ENCODE results near the gene HAGHL.
"Not testable (repeated sequence)": the region's sequence is repeated elsewhere in the genome, so short reads cannot be mapped to it uniquely, and the experiment has no call there.

Gene HAGHL

DNA sequence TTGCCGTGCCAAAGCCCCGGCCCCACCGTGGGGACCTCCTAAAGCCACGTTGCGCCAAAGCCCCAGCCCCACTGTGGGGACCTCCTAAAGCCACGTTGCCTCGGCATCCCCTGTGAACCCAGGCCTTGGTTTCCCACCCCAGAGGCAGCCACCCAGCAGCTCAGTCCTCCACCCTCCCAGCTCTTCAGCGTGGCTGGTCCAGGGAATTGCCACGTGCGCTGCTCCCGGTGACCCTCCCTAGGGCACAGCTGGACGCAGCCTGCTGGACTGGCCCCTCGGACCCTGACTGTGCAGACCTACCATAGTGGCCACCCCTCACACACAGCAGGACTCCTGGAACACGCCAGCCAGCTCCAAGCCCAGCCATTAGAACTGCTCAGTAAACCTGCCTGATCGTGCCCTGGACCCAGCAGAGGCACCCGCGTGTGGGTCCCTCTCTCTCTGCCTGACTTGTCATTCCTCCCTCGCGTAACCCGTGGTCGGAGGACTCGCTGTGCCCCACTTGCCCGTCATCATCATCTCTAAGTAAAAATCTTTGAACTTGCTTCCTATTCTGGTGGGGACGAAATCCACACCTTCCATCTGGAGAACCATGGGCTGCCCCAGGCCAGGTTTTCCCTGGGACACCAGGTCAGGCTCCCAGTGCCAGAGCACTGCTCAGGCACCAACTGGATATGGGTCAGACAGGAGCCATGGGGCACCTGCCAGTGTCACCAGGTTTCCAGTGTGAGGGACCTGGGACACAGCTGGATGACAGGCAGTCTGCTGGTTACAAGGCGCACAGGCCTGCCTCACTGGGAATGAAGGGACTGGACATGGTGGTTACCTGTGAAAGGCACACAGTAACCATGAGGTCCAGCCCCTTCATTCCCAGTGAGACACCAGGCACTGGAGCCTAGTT lies 8.3 kb downstream of the HAGHL start:
- no peak for DNase-seq (ENCODE audit: low spot score)

DNA sequence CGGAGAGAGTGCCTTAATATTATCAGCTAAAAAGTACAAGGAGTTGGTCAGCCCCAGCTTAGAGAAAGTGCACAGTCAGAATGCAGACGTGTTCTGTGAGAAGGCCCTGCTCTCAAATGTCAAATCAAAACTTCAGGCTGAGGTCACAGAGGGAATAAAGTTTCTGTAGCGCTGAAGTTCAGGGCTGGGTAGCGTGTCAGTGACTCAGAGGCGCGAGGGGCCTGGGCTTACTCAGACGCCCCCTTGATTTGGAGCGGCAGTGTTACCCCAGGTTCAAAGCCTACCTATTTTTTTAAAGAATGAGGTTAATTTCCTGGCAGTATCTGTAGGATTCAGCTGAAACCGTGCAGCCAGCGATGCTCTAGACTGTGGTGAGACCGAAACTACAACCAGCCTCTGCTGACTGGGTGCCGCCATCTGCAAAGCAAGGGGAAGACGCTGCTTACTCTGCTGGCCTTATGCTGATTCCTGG lies 9.1 kb downstream of the HAGHL start:
- no peak for DNase-seq (ENCODE audit: low spot score)

DNA sequence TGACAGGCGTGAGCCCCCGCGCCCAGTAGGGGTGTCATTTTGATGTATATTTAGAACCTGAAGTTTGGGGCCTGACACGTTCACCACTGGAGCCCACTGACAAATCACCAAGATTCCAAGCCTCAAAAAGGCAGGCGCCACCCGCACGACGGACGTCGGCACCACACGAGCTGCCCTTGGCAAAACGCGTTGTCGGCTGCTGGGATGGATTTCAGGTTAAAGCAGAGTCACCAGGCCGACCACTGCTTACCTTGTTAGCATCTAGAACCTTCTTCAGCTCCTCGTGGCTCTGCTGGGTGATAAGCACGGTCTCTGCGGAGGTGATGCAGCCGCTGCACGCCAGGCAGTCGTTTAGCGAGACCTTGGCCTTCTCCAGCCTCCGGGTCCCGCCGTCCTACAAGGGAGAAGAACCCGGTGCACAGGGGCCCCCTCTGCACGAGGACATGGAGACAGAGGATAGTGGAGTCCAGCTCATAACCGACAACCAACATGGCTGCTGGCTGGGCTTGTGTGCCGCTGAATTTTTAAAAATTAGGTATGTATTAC lies 10.1 kb downstream of the HAGHL start:
- no peak for DNase-seq (ENCODE audit: low spot score)

DNA sequence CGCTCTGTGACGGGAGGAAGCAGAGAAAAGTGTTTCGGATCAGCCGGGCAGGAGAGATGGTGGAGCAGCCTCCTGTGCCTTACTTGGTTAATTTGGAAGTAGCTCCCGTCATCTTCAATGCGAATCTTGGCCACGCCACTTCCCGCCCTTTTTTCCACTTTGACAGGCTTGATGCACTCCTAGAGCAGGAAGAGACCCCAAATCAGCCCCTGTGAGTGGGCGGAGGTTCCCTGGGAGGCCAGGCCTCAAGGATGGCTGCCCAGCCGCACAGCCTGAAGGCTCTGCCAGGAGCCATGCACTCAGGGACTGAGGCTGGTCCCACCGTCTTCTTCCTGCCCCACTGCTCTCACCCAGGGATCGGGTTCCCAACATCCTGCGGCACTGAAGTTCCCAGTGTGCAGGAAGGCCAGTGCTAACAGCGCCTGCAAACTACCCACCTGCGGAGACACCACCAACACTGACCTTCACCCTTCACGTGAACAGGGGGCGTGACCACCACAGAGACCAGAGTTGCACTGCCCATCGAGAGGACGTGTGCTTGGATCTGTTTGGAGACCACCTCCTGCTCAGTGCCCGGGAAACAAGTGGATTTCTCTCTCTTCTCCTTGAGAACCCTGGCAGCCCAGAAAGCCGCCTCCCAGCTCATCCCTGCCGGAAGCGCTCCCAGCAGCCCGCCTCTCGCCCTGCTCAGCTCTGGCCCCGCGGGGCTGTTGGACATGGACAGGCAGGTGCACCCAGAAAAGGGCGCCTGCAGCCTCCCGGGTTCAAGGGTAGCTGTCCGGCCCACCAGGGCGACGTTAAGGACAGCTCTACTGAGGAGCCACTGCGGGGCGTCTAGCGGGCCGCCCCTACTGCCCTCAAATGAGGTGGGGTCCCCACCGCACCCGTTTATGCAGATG lies 12.9 kb downstream of the HAGHL start:
- no peak for DNase-seq (ENCODE audit: low spot score)

DNA sequence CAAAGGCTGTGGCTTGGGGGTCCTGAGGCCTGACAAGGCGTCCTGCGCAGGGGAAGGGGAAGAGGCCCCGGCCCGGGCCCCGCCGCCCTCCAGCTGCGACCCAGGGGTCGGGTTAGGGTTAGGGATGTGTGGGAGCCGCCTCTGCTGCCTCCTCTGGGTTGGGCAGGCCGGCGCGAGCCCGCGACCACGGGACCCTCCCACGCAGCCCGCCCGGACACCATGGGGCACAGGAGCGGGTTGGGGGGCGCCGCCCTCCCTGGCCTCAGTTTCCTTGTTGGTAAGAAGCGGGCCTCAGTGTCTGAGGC lies 13.5 kb downstream of the HAGHL start:
- no peak for DNase-seq (ENCODE audit: low spot score)

DNA sequence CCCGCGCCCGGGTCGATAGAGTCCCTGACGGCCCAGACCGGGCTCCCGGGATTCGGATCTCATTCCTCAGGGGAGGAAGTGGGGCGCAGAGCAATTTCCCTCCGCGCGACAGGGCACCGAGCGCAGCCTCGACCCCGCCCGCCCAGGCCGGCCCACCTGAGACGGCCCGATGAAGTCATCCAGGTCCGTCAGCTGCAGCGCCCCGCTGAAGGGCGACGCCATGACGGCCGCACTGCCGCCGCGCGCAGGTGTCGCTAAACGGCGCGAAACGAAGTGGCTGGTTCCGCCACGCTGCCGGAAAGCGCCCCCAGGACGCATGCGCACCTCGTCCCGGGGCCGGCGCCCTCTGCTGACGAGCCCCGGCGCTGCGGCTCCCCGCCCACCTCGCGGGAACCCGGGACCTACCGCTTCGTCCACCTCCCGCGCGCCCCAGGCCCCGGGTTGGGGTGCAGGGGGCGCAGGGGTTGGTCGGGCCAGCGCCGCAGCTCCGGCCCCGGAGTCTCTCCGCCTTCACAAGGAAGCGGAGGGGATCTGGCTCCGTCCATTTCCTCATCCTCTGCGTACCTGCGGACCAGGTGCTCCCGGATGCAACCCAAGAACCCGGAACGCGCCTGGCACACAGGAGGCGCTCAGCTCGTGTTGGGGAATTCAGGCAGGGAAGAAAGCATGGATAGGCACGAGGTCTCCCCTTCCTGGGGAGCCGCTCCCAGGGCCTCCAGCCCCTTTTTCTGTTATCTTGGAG lies 14.0 kb downstream of the HAGHL start, which contains the start of gene CIAO3:
Gene CIAO3 (minus strand): TSS at position 234 of the 742 bp plus-strand sequence. CDS start 12 bp downstream, at position 222.
- peak; percentile 94 for DNase-seq (ENCODE audit: low spot score)

DNA sequence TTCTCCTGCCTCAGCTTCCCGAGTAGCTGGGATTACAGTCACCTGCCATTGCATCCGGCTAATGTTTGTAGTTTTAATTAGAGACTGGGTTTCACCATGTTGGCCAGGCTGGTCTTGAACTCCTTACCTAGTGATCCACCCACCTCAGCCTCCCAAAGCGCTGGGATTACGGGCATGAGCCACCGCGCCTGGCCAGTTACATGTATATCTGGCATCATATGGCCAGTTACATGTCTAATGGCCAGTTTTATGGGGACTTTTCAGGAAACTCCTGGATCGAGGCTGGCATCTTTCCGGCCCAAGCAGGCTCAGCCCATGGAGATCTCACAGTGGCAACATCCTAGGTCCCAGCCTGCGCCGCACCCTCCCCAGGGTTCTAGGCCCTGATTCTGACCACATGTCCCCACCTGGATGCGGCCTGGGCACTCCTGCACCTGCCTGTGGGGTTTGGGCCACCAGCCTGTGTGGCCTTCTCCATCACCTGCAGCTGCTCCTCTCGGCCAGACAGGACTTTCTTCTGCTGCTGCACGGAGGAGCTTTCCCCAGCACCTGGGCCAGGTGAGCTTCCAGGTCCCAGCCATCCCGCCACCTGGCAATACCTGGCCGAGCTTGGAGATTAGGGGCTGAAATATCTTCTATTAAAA lies 15.2 kb downstream of the HAGHL start:
- DNase-seq (ENCODE audit: low spot score), result no peak

DNA sequence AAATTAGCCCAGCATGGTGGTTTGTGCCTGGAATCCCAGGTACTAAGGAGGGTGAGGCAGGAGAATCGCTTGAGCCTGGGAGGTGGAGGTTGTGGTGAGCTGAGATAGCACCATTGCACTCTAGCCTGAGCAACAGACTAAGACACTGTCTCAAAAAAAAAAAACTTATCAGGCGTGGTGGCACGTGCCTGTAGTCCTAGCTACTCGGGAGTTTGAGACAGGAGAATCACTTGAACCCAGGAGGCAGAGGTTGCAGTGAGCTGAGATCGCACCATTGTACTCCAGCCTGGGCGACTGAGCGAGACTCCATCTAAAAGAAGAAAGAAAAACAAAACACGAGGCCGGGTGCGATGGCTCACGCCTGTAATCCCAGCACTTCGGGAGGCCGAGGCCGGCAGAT lies 16.0 kb downstream of the HAGHL start:
- not testable (repeated sequence) for DNase-seq (ENCODE audit: low spot score)

DNA sequence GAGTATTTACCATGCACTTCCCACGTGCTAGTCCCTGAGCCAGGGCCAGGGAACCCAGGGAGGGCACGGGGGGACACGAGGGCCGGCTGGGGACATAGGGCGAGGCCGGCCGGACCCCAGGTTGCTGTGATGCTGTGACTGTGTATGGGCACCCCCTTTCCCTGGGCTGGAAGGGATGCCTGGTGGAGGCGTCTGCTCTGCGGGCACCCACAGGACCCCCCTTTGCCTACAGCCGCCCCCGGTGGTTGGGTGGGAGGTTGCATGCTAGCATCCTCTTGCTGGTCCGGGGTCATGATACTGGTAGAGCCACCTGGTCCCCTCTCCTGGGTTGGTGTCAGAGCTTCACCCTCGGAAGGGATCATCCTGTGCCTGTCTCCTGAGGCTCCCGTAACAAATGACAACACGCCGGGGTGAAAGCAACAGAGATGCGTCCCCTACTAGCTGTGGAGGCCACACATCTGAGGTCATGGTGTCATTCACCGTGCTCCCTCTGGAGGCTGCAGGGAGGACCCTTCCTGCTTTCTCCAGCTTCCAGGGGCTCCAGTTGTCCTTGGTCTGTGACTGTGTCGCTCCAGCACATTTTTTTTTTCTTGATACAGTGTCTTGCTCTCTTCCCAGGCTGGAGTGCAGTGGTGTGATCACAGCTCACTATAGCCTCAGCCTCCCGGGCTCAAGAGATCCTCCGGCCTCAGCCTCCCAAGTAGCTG lies 17.0 kb downstream of the HAGHL start:
- no peak for DNase-seq (ENCODE audit: low spot score)

DNA sequence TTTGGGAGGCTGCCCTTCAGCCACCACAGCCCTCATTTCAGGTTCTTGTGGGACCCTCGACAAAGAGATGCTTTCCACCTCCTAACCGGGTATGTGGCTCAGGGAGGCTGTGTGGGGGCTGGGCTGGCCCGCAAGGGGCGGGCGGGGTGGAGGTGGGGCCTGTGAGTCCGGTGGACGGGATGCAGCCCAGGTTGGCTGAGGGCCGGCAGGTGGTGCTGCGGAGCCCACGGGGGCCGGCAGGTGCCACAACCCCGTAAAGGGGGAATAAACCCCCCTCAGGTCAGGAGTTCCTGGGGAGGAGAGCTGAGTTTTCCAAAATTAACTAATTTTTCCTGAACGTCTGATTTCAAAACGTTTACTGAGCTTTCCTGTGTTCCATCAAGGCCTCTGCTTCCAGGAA lies 18.8 kb downstream of the HAGHL start:
- DNase-seq (ENCODE audit: low spot score), result peak; percentile 50

DNA sequence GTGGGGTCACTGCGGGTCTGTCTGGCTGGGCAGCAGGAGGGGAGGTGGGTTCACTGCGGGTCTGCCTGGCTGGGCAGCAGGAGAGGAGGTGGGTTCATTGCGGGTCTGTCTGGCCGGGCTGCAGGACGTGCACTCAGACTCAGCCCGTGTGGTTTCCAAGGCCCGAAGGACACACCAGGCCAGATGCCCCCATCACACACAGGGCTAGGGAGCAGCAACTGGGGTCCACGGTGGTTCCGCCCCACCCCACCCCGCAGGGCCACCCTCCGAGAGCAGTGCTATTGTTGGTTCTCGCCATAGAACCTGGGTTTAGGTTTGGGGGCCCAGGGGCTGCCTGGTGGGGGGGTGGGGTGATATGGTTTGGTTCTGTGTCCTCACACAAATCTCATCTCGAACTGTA lies 19.7 kb downstream of the HAGHL start:
- DNase-seq (ENCODE audit: low spot score), result no peak

DNA sequence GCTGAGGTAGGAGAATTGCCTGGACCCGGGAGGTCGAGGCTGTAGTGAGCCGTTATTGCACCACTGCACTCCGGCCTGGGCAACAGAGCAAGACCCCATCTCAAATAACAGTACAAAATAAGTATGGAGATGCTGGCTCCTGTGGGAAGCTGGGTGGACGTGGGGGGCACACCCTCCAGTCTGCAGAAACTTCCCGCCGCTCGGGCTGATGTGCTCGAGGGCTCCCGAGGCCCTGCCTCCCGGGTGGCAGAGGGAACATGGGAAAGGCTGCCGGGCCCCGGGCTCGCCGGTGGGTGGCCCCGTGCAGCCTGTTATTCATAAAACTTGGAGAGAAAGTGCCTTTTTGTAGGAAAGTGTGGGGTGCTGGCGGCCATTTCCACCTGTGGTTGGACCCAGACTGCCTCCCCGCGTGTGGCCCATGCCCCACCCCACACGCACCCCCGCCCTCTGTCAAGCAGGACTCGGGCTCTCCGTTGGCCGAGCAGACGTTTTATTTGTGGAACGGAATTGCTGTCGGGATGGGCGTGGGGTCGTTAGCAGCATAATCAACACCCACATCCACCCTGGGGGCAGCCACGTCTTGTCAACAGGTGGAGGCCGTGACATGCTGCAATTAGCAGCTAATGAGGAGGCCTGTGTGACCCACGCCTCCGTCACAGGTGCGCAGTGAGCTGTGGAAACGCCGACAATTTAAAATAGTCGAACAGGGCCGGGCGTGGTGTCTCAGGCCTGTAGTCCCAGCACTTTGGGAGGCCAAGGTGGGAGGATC lies 21.3 kb downstream of the HAGHL start:
- DNase-seq (ENCODE audit: low spot score), result no peak

DNA sequence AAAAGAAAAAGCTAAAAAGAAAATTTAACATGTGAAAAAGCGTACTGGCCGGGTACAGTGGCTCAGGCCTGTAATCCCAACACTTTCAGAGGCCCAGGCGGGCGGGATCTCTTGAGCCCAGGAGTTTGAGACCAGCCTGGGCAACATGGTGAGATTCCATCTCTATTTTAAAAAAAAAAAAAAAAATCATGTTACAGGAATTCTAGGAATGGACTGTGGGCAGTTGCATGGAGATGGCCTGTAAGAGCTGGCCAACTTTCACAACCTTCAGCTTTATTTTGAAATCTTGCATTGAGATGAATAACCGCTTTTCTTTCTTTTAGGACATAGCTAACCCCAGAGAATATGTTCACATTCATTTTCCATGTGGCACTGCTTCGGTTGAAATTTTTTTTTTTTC lies 22.1 kb downstream of the HAGHL start:
- DNase-seq (ENCODE audit: low spot score), result no peak

DNA sequence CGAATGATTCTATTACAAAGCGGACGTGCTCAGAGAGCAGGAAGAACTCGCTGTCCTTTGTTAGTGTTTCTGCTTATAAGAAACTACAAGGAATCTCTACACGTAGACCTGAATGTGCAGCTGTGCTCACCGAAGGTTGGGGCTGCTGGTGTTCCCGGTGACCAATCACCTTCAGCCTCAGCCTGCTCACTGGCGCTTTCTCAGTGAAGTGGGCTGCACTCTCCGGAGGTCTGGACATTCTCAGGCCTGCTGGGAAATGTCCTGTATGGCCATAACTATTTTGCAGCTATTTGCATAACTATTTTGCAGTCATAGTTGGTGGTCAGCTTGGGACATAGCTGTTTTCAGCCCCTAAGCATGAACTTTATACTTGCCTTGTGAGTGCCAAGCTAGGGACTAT lies 23.6 kb downstream of the HAGHL start:
- peak; percentile 40 for DNase-seq (ENCODE audit: low spot score)

DNA sequence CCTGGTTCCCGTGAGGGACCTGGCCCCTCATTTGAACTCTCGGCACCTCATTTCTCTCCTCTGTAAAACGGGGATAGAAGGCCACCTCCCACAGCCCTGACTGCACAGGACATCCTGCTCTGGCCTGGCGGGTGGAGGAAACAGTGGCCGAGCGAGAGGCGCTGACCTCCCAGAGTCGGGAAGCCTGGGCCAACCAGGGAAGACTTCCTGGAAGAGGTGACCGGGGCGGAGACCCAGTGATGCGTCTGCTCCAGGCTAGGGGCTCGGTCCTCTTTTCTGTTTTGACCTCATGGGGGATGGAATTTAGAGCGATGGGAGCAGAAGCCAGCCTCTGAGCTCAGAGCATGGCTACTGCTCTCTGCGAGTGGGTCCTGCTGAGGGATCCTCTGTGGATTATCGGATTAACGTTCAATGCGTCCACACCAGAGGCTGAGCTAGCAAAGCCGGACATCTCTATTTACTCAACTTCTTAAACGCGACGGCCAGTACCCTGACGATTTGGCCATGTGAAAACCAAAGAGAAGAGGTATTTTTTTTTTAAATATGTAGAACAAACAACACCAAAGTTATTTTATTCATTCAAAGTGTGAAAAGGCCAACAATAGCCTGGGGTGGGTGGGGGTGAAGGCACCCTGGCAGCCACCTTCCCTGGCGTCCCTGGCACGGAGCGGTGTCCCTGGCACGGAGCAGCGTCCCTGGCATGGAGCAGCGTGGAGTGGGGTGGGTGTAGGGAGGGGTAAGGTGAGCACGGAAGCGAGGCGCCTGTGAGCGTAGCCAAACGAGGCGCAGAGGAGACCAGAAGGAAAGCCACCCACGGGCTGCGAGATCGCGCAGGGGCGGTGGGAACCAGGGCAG lies 24.5 kb downstream of the HAGHL start:
- DNase-seq (ENCODE audit: low spot score), result no peak

DNA sequence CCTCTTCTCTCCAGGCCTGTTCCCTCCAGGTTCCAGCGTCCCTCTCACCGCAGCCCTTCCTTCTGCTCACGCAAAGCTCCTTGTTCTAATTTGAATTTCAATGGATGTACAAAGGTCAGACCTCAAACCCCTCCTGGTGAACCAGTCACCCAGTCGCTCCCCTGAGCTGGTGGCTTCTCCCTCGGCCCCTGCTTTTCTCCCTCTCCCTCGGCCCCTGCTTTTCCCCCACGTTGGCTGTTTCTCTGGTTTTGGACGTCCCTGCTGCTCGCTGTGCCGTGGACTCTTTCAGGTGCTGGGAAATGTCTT lies 25.1 kb downstream of the HAGHL start:
- no peak for DNase-seq (ENCODE audit: low spot score)

DNA sequence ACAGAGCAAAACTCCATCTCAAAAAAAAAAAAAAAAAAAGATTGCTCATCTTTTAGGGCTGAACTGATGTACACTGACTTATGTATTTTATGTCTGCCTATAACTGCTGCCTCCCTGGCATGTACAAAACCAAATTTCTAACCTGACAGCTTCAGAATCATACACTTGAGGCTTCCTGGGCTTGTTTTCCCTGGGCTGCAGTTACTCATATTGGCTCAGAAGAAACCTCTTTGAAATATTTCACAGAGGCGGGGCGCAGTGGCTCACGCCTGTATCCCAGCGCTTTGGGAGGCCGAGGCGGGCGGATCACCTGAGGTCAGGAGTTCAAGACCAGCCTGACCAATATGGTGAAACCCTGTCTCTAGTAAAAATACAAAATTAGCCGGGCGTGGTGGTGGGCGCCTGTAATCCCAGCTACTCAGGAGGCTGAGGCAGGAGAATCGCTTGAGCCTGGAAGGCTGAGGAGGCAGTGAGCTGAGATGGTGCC lies 27.3 kb downstream of the HAGHL start:
- DNase-seq (ENCODE audit: low spot score), result not testable (repeated sequence)

DNA sequence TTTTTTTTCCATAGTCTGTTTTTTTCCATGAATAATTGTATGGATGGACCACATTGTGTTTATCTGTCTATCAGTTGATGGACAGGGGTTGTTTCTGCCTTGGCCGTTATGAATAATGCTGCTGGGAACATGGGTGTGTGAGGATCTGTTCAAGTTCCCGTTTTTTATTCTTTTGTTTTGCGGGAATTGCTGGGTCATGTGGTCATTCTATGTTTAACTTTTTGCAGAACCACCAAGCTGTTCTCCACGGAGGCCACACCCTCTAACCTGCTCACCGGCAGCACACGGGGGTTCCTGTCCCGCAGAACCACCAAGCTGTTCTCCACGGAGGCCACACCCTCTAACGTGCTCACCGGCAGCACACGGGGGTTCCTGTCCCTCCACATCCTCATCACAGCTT lies 27.8 kb downstream of the HAGHL start:
- DNase-seq (ENCODE audit: low spot score), result no peak

DNA sequence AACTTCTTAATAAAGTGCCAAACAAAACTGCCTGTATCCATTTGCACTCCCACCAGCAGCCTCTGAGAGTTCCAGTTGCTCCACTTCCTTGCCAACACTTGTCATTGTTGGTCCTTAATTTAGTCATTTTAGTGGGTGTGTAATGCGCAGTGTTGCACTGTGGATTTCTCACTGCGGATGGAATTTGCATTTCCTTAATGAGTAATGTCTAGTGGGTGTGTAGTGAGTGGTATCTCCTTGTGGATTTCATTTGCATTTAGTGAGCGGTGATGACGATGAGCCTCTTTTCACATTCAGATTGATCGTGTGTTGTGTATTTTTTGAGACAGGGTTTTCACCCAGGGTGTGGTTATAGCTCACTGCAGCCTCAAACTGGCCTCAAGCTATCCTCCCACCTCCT lies 29.5 kb downstream of the HAGHL start:
- DNase-seq (ENCODE audit: low spot score), result no peak

All from kidney tubule cell (primary cell).